KBM-7 (cell line): Measurements from ENCODE around the gene OPHN1.
"Not testable (repeated sequence)": the region's sequence is repeated elsewhere in the genome, so short reads cannot be mapped to it uniquely, and the experiment has no call there.

Experiments used
- DNase-seq: peaks from one replicate; pipeline ENCODE4 v3.0.0-alpha.2; 2015
- in situ Hi-C: fragments of 300-500 bp; cut with MboI; formaldehyde crosslinking; loops from 2 replicates; pipeline ENCODE4 v1.14.3; 2020; ENCODE audit warnings: low sequenced_read_pairs, low pct_unique_long_range_greater_than_20kb, mixed read lengths

The OPHN1 gene

GRCh38 chrX:68121371-68121770 lies 311.9 kb downstream of the OPHN1 start:
- in situ Hi-C loops: no loop called here
- DNase-seq: no peak

GRCh38 chrX:68115371-68115770 lies 317.9 kb downstream of the OPHN1 start:
- no peak for DNase-seq

GRCh38 chrX:68114573-68115129 lies 318.6 kb downstream of the OPHN1 start:
- peak; percentile 89 for DNase-seq
- in situ Hi-C loops: no loop called here

More at GRCh38 chrX:68115371-68115770, 317.9 kb downstream of the OPHN1 start:
- in situ Hi-C loops: no loop called here

GRCh38 chrX:68113837-68114572 lies 319.3 kb downstream of the OPHN1 start:
- DNase-seq: no peak
- in situ Hi-C loops: no loop called here

GRCh38 chrX:68112321-68112720 lies 321.0 kb downstream of the OPHN1 start:
- in situ Hi-C loops: no loop called here

GRCh38 chrX:68109162-68109561 lies 324.1 kb downstream of the OPHN1 start:
- in situ Hi-C loops: no loop called here
- DNase-seq: no peak

More at GRCh38 chrX:68112321-68112720, 321.0 kb downstream of the OPHN1 start:
- no peak for DNase-seq

- in situ Hi-C loops: no loop called here
- DNase-seq: no peak
These were observed 334.9 kb downstream of the OPHN1 start for GRCh38 chrX:68098431-68098830.

GRCh38 chrX:68090266-68090665 lies 343.0 kb downstream of the OPHN1 start:
- in situ Hi-C loops: no loop called here
- peak; percentile 18 for DNase-seq

GRCh38 chrX:68087526-68087925 lies 345.8 kb downstream of the OPHN1 start:
- no peak for DNase-seq
- in situ Hi-C loops: no loop called here

GRCh38 chrX:68086709-68087108 lies 346.6 kb downstream of the OPHN1 start:
- in situ Hi-C loops: no loop called here
- no peak for DNase-seq

GRCh38 chrX:68084765-68085164 lies 348.5 kb downstream of the OPHN1 start:
- in situ Hi-C loops: no loop called here
- DNase-seq: peak; percentile 54

GRCh38 chrX:68083510-68083909 lies 349.8 kb downstream of the OPHN1 start:
- in situ Hi-C loops: no loop called here
- no peak for DNase-seq

GRCh38 chrX:68079961-68080360 lies 353.3 kb downstream of the OPHN1 start:
- in situ Hi-C loops: no loop called here
- DNase-seq: no peak

GRCh38 chrX:68078801-68079200 lies 354.5 kb downstream of the OPHN1 start:
- DNase-seq, in situ Hi-C loops: not testable (repeated sequence)

- in situ Hi-C loops: no loop called here
- DNase-seq: no peak
These were observed 355.9 kb downstream of the OPHN1 start for GRCh38 chrX:68077378-68077777.

- no peak for DNase-seq
- in situ Hi-C loops: no loop called here
These were observed 361.3 kb downstream of the OPHN1 start for GRCh38 chrX:68072041-68072440.

GRCh38 chrX:68070119-68070518 lies 363.2 kb downstream of the OPHN1 start:
- in situ Hi-C loops, DNase-seq: not testable (repeated sequence)

GRCh38 chrX:68061206-68061535 lies 372.1 kb downstream of the OPHN1 start:
- in situ Hi-C loops: no loop called here
- DNase-seq: no peak

GRCh38 chrX:68060506-68061205 lies 372.6 kb downstream of the OPHN1 start:
- in situ Hi-C loops: no loop called here
- DNase-seq: peak; percentile 58

- DNase-seq: no peak
- in situ Hi-C loops: no loop called here
These were observed 373.8 kb downstream of the OPHN1 start for GRCh38 chrX:68059469-68059868.
